ENCODE data around the gene RPS6KA3. TPM values are rescaled to one million over a fixed set of nuclear protein-coding genes. Genes with fewer than 3 reads are reported as not detected.
A peak's percentile ranks its signal among the peaks of the same experiment; 100 is the strongest.

RPS6KA3 gene
- 60.9 and 65.4 TPM in 2 replicates for total RNA-seq

DNA sequence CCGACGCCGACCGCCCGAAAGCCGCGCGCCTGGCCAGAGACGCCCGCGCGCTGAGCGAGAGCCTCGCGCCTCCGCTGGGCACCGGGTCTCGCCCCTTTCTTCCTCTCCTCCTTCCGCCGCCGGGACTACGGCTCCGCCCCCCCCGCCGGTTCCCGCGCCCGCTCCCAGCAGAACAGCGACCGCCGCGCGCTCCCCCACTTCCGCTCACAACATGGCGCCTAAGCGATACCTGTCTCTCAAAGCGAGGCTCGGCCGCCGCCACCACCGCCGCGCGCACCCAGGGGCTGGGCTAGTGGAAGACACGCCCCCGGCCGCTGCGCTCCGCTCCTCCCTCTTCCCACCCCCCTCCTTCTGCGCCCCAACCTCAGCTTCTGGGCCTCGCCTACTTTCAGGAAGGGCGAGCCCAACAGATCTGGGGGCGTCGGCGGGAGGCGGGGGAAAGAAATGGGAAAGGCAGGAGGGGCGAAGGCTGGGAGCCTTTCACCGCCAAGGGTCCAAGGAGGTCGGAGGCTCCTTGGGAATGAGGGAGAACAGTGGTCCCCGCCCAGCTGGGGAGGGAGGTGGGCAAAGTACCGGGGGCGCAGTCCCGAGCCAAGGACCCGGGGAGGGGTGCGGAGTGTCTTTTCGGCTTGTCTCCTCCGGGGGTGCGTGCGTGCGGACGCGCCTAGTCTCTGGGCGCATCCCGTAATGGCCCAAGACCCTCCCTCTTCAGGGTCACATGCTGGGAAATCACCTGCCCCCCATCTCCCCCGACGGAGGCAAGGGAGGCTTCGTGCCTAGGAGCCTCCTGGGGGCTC is at the start of gene RPS6KA3:
TSS of gene RPS6KA3 (minus strand) at position 100 of the 797 bp plus-strand sequence. CDS start 277 bp downstream, outside the sequence.

GRCh38 chrX:20141281-20142220 is 125.2 kb downstream of the RPS6KA3 start, which contains the start of gene EIF1AX:
Gene EIF1AX, minus strand, starts transcription at chrX:20141838. Its CDS starts 198 bp downstream, at chrX:20141640.

GRCh38 chrX:20116577-20117240 is 150.0 kb downstream of the RPS6KA3 start, which contains the start of gene MAP7D2:
Gene MAP7D2, minus strand, starts transcription at chrX:20116907. Its CDS starts 28 bp downstream, at chrX:20116879.

Small RNAs within 50 kb of the gene (small RNA-seq; reads per million reads assigned to genes)
- gene RF00493, result 2.7 reads per million, percentile 80 among the genes with 10 or more reads in this experiment
- gene RF00494, result not detected

Other genes starting within 250 kb of the RPS6KA3 start
- gene MAP7D2, start 150.0 kb downstream of the RPS6KA3 start, total RNA-seq, result 0.13 and 0.65 TPM in 2 replicates
- gene EIF1AX, start 125.1 kb downstream of the RPS6KA3 start, total RNA-seq, result 61.9 and 79.6 TPM in 2 replicates

Measured in articular chondrocyte of knee joint (primary cell).